Measurements from ENCODE around the gene TENM3. TPM values are rescaled to one million over a fixed set of nuclear protein-coding genes. Genes with fewer than 3 reads are reported as not detected.

TENM3 gene
- total and polyA plus RNA-seq, 2 of the 8 experiments (the other 6 are each of a cell fraction or from before 2014, with no cell fraction given): 36.9 to 69.3 TPM

DNA sequence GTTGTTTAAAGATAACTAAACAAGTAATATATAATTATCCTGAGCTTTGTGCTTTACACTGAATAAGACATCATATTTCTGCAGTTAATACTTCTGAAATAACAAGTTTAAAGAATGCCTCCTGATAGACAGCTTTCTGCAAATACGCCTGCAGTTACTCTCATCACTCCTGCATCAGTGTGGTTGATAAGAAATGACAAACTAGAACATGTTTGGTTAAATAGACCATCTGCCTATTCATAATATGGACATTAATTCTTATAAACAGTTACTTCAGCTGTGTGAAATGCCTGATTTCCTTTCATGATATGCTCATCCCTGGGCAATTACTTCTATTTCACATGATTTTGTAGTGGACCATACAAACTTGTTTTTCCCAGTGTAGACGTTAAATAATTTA is 7.0 kb upstream of the TENM3 start:
- 96% methylated on average over 2 of the region's 2 CpGs; no CpG with 5 or more reads in 1 of the 2 experiments for WGBS, 2 experiments (ENCODE audit: extremely low coverage in 1 of 2, insufficient coverage in 1 of 2, insufficient read length in 1 of 2, insufficient replicate concordance in 2 of 2, low coverage in 1 of 2, low lambda C conversion rate in 2 of 2, missing lambda C conversion rate in 1 of 2)
- H3K14ac ChIP-seq (ENCODE audit: insufficient read length): no peak overlapping the region
- H4K91ac ChIP-seq (replicated peaks; ENCODE audit: insufficient read length, low read length): no peak overlapping the region
- no peaks in the 10 kb centered on the region for H4K20me1 ChIP-seq (replicated peaks in 1 of 2; ENCODE audit: control insufficient read depth in 1 of 2, insufficient read depth in 2 of 2, low read length in 2 of 2)
- no peak overlapping the region for H2AK5ac ChIP-seq (ENCODE audit: low read depth, low read length)
- no peak overlapping the region for H2AFZ ChIP-seq (ENCODE audit: low read length)
- no peak overlapping the region for H2BK12ac ChIP-seq (ENCODE audit: low read depth, low read length)
- H2BK15ac ChIP-seq (ENCODE audit: low read length): no peak overlapping the region
- no peak overlapping the region for H3K4ac ChIP-seq (replicated peaks; ENCODE audit: insufficient read length, low read depth, low read length)
- H4K8ac ChIP-seq (ENCODE audit: extremely low read depth, insufficient read depth, low read length): no peak overlapping the region
- H3K4me1 ChIP-seq (replicated peaks in 1 of 4; ENCODE audit: control insufficient read depth in 3 of 4, insufficient read depth in 4 of 4, low read length in 3 of 4): peaks cover 3 to 9% (median 7%) of the 10 kb centered on the region in 4 experiments
- H2BK5ac ChIP-seq (ENCODE audit: low read depth, low read length): no peak overlapping the region
- H3K23ac ChIP-seq (ENCODE audit: insufficient read length): no peak overlapping the region
- H3K36me3 ChIP-seq (ENCODE audit: control insufficient read depth in 2 of 4, insufficient read depth in 4 of 4, low read length in 3 of 4): no peaks in the 10 kb centered on the region
- no peak overlapping the region for H2BK20ac ChIP-seq (ENCODE audit: low read length)
- no peak overlapping the region for H3K27ac ChIP-seq (ENCODE audit: low read depth, low read length)
- no peaks in the 10 kb centered on the region; the same call in 1 of the 2 replicates for H3K79me1 ChIP-seq (ENCODE audit: low read depth, low read length)
- H3K27me3 ChIP-seq (replicated peaks in 1 of 4; ENCODE audit: control insufficient read depth in 3 of 4, extremely low read depth in 1 of 4, insufficient read depth in 3 of 4, low read length in 3 of 4): no peaks in the 10 kb centered on the region
- POLR2A ChIA-PET (ENCODE audit: partially characterized antibody): no interaction called here
- DNase-seq (ENCODE audit: low read depth in 1 of 2, low spot score in 2 of 2): no peak
- H3K4me2 ChIP-seq (ENCODE audit: insufficient read depth in 1 of 2, low read depth in 2 of 2, low read length in 2 of 2): no peak overlapping the region
- H3K23me2 ChIP-seq (ENCODE audit: low read depth, low read length): no peaks in the 10 kb centered on the region
- CTCF ChIA-PET (ENCODE audit: partially characterized antibody): interaction anchor here (1.2 kb wide), 1 partner anchor 10 kb away, joined by 5 read pairs; no protein-coding TSS in a partner anchor
- no peak overlapping the region for H3K4me3 ChIP-seq (ENCODE audit: extremely low read depth in 1 of 4, insufficient read depth in 2 of 4, low read depth in 3 of 4, low read length in 4 of 4)
- H2BK120ac ChIP-seq (replicated peaks; ENCODE audit: low read depth, low read length): no peak overlapping the region
- no peak overlapping the region for H4K5ac ChIP-seq (ENCODE audit: insufficient read length, low read depth, low read length)
- H3K18ac ChIP-seq (ENCODE audit: extremely low read depth, low read length): no peak overlapping the region
- H3K56ac ChIP-seq (replicated peaks; ENCODE audit: insufficient read length, low read depth, low read length): no peak overlapping the region
- FAIRE-seq: no peak
- no peaks in the 10 kb centered on the region for H3K9me3 ChIP-seq (ENCODE audit: insufficient read depth in 2 of 2, low read depth in 1 of 2, low read length in 1 of 2)
- 0 out of 4 replicates have a peak, but pooled peaks cover 0 to 4% of the 10 kb centered on the region in 2 experiments for H3K79me2 ChIP-seq (ENCODE audit: control insufficient read depth in 1 of 2, insufficient read depth in 2 of 2, low read length in 2 of 2)
- H3K9ac ChIP-seq (replicated peaks in 1 of 4; ENCODE audit: extremely low read depth in 1 of 4, low read depth in 3 of 4, low read length in 3 of 4): no peak overlapping the region
- TF ChIP-seq RAD21 (IDR thresholded peaks at IDR 0.05 in 1 of 2, conservative IDR thresholded peaks at IDR 0.05 in 1 of 2; ENCODE audit: low read depth in 2 of 2, low read length in 2 of 2): no peak
- TF ChIP-seq RXRA (IDR thresholded peaks at IDR 0.05; ENCODE audit: insufficient read depth, low read depth, low read length): no peak
- no peak for TF ChIP-seq CTBP2 (IDR thresholded peaks at IDR 0.05; ENCODE audit: borderline replicate concordance, insufficient read depth, insufficient read length, low read length)
- TF ChIP-seq NRF1 (IDR thresholded peaks at IDR 0.05; ENCODE audit: low read depth, low read length): no peak
- TF ChIP-seq JUN (IDR thresholded peaks at IDR 0.05; ENCODE audit: low read depth, low read length): no peak
- no peak for TF ChIP-seq KDM5A (IDR thresholded peaks at IDR 0.05; ENCODE audit: low read length)
- no peak for TF ChIP-seq FOSL1 (IDR thresholded peaks at IDR 0.05; ENCODE audit: insufficient read depth, low read depth, low read length)
- TF ChIP-seq CBX5 (IDR thresholded peaks at IDR 0.05; ENCODE audit: low read depth, low read length): no peak
- TF ChIP-seq, protein P1, sequence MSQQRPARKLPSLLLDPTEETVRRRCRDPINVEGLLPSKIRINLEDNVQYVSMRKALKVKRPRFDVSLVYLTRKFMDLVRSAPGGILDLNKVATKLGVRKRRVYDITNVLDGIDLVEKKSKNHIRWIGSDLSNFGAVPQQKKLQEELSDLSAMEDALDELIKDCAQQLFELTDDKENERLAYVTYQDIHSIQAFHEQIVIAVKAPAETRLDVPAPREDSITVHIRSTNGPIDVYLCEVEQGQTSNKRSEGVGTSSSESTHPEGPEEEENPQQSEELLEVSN (IDR thresholded peaks at IDR 0.05): no peak
- TF ChIP-seq CHD2 (IDR thresholded peaks at IDR 0.05; ENCODE audit: low read length): no peak
- TF ChIP-seq HDAC6 (IDR thresholded peaks at IDR 0.05; ENCODE audit: low read depth, low read length): no peak
- TF ChIP-seq SRF (IDR thresholded peaks at IDR 0.05; ENCODE audit: low read depth, low read length): no peak
- TF ChIP-seq GABPA (IDR thresholded peaks at IDR 0.05; ENCODE audit: borderline replicate concordance, insufficient read depth, low read length): no peak
- no peak for TF ChIP-seq CEBPB (IDR thresholded peaks at IDR 0.05; ENCODE audit: low read depth, low read length)
